Gastrocnemius medialis (tissue), 4 donors: ENCODE measurements around the gene NLK.

Experiments used
- CTCF ChIP-seq, 5 experiments: fragments of 450-650 bp in 3 of 5; fragments of 200-600 bp in 2 of 5; sonication (generic) in 2 of 5; IDR thresholded peaks in 4 of 5; conservative IDR thresholded peaks in 1 of 5; 1 replicate in 4 of 5; 2 replicates in 1 of 5; pipeline ENCODE4 v1.5.1; 2016 to 2019; ENCODE audit warnings: antibody characterized with exemption in 5 of 5, mild to moderate bottlenecking in 3 of 5, moderate library complexity in 3 of 5
- POLR2A ChIP-seq, 2 donors: fragments of 450-650 bp; IDR thresholded peaks; one replicate each; pipeline ENCODE4 v1.6.1; 2017; ENCODE audit warnings: antibody characterized with exemption in 2 of 2, mild to moderate bottlenecking in 2 of 2, moderate library complexity in 2 of 2

GRCh38 chr17:28097901-28098300 is 55.4 kb downstream of the NLK start:
- TF ChIP-seq CTCF (IDR thresholded peaks at IDR 0.05 in 4 of 5, conservative IDR thresholded peaks at IDR 0.05 in 1 of 5) (no peak), POLR2A (IDR thresholded peaks at IDR 0.05) (no peak)
